Osteocyte (in vitro differentiated cells): ENCODE results near the gene PDE1A. TPM values are rescaled to one million over a fixed set of nuclear protein-coding genes. Genes with fewer than 3 reads are reported as not detected.

Source experiments
- DNase-seq: peaks from one replicate; pipeline ENCODE4 v3.0.0; 2021; ENCODE audit warnings: mixed read lengths; ENCODE audit not compliant: unreplicated experiment; ENCODE audit errors: extremely low spot score
- H3K27ac Mint-ChIP-seq: one replicate; pipeline ENCODE4 v1.8.0; 2021; ENCODE audit warnings: mild to moderate bottlenecking, mixed read lengths; ENCODE audit not compliant: unreplicated experiment
- H3K27me3 Mint-ChIP-seq: one replicate; pipeline ENCODE4 v1.8.0; 2021; ENCODE audit warnings: mixed read lengths; ENCODE audit not compliant: unreplicated experiment
- H3K36me3 Mint-ChIP-seq: one replicate; pipeline ENCODE4 v1.8.0; 2021; ENCODE audit warnings: mixed read lengths; ENCODE audit not compliant: unreplicated experiment
- H3K4me1 Mint-ChIP-seq: one replicate; pipeline ENCODE4 v1.8.0; 2021; ENCODE audit warnings: mixed read lengths; ENCODE audit not compliant: unreplicated experiment
- H3K4me3 Mint-ChIP-seq: one replicate; pipeline ENCODE4 v1.8.0; 2021; ENCODE audit warnings: mild to moderate bottlenecking, moderate library complexity, mixed read lengths; ENCODE audit not compliant: unreplicated experiment
- H3K9me3 Mint-ChIP-seq: one replicate; pipeline ENCODE4 v1.8.0; 2021; ENCODE audit warnings: mixed read lengths; ENCODE audit not compliant: unreplicated experiment
- total RNA-seq: library from RNA; stranded (reverse); gene quantifications from 2 replicates; pipeline ENCODE4 v1.2.1, GENCODE V29; 2021
- TF ChIP-seq, protein P1 (sequence below): fragments of 200-600 bp; sonication (generic); IDR thresholded peaks from 2 replicates; pipeline ENCODE4 v1.5.0; 2021; ENCODE audit warnings: antibody characterized with exemption, mild to moderate bottlenecking, moderate library complexity

The PDE1A gene
- total RNA-seq, 1 donor from 2014 or later, result 1.8 TPM

GRCh38 chr2:182128821-182129707 lies 297.8 kb downstream of the PDE1A start:
- Mint-ChIP-seq H3K4me1 (peaks cover 62% of the 10 kb centered on the region), H3K36me3 (peaks cover 3% of the 10 kb centered on the region), H3K27ac (peak overlapping the region; percentile 76), H3K4me3 (peak overlapping the region; percentile 43), H3K9me3 (no peaks in the 10 kb centered on the region), H3K27me3 (no peaks in the 10 kb centered on the region)
- TF ChIP-seq, protein P1, sequence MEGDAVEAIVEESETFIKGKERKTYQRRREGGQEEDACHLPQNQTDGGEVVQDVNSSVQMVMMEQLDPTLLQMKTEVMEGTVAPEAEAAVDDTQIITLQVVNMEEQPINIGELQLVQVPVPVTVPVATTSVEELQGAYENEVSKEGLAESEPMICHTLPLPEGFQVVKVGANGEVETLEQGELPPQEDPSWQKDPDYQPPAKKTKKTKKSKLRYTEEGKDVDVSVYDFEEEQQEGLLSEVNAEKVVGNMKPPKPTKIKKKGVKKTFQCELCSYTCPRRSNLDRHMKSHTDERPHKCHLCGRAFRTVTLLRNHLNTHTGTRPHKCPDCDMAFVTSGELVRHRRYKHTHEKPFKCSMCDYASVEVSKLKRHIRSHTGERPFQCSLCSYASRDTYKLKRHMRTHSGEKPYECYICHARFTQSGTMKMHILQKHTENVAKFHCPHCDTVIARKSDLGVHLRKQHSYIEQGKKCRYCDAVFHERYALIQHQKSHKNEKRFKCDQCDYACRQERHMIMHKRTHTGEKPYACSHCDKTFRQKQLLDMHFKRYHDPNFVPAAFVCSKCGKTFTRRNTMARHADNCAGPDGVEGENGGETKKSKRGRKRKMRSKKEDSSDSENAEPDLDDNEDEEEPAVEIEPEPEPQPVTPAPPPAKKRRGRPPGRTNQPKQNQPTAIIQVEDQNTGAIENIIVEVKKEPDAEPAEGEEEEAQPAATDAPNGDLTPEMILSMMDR, result no peak
- DNase-seq, result no peak

GRCh38 chr2:182117196-182117595 lies 309.6 kb downstream of the PDE1A start:
- no peak for DNase-seq
- Mint-ChIP-seq H3K4me1 (peaks cover 14% of the 10 kb centered on the region), H3K27ac (no peak overlapping the region), H3K27me3 (no peaks in the 10 kb centered on the region), H3K4me3 (no peak overlapping the region), H3K9me3 (no peaks in the 10 kb centered on the region), H3K36me3 (no peaks in the 10 kb centered on the region)
- TF ChIP-seq, protein P1, result no peak

DNA sequence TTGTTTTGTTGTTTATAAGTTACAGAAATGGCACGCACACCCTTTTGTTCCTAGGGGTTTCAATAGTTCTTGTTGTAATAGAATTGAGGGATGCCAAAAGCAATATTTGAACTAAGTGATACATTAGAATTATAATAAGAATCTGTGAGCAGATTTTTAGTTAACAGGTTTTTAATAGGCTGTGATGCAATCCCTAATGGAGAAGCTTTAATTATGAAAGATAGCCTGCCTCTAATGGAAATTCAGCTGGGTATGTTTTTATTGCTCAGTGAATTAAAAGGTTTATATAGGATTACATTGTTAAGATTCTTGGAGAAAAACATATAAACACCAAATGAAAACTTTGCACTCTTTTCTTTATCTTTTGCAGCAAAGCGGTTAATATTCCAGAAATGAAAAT lies 310.1 kb downstream of the PDE1A start:
- no peaks in the 10 kb centered on the region for H3K36me3 Mint-ChIP-seq
- H3K9me3 Mint-ChIP-seq, result no peaks in the 10 kb centered on the region
- no peak overlapping the region for H3K27ac Mint-ChIP-seq
- H3K4me1 Mint-ChIP-seq, result peaks cover 14% of the 10 kb centered on the region
- TF ChIP-seq, protein P1, result no peak
- no peak overlapping the region for H3K4me3 Mint-ChIP-seq
- DNase-seq, result no peak
- no peaks in the 10 kb centered on the region for H3K27me3 Mint-ChIP-seq

DNA sequence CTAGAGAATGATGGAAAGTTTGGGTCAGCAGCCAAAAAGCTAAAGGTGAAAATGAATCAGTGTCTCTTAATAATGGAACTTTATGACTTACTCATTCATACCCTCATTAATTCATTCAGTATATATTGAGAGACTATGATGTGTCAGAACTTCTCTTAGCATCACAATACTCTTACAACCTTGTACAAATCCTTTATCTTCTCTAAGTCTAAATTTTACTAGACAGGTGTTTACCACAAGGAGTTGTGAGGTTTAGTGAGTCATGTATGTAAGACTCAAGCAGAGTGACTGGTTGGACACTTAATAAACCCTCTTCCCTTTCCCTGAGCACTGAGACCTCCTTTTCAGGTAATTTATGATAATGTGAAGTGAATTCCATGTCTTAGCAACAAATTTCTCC lies 311.6 kb downstream of the PDE1A start:
- Mint-ChIP-seq H3K27me3 (no peaks in the 10 kb centered on the region), H3K4me3 (no peak overlapping the region), H3K27ac (no peak overlapping the region), H3K36me3 (no peaks in the 10 kb centered on the region), H3K9me3 (no peaks in the 10 kb centered on the region), H3K4me1 (peaks cover 7% of the 10 kb centered on the region)
- TF ChIP-seq, protein P1, result no peak
- DNase-seq, result no peak

DNA sequence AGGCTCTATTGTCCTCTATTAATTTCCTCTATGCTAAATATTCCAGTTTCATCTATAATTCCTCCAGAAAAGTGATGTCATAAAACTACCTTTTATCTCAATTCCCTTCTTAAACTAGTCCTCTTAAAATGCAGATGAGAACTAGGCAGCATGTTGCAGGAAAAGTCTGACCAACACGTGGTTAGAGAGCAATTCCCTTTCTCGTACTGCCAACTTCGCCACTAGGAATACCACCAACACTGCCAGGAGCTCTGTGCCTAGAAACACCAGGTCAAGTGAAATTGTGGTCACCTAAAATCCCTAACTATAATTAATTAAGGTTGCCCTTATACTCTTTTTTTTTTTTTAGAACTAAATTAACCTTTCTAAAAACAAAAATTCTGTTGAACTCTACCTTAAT lies 313.5 kb downstream of the PDE1A start:
- H3K27ac Mint-ChIP-seq, result no peak overlapping the region
- H3K9me3 Mint-ChIP-seq, result no peaks in the 10 kb centered on the region
- TF ChIP-seq, protein P1, result no peak
- H3K27me3 Mint-ChIP-seq, result no peaks in the 10 kb centered on the region
- no peak overlapping the region for H3K4me3 Mint-ChIP-seq
- peaks cover 7% of the 10 kb centered on the region for H3K4me1 Mint-ChIP-seq
- H3K36me3 Mint-ChIP-seq, result no peaks in the 10 kb centered on the region
- DNase-seq, result no peak
